HCT116 (cell line): ENCODE data around the gene RND3. TPM values are rescaled to one million over a fixed set of nuclear protein-coding genes. Genes with fewer than 3 reads are reported as not detected.

Experiments used
- ATAC-seq: fragments of 200-7000 bp; cut with Tn5 transposase; 2 replicates; pipeline ENCODE4 v1.9.1; 2020; ENCODE audit warnings: mild to moderate bottlenecking, moderate library complexity
- BruUV-seq: library from RNA; stranded (reverse); fragments of 400-500 nt; replicated peaks from 2 replicates; lab custom pipeline; 2021; lab: Mats Ljungman, UMichigan
- CTCF ChIA-PET: fragments of 300-600 bp; sonication (Branson Sonifier 250); formaldehyde crosslinking; loops from one replicate; lab custom pipeline; 2021; ENCODE audit warnings: antibody characterized with exemption; lab: Charles Lee
- POLR2A ChIA-PET: fragments of 300-600, 350-600 bp; sonication (Branson Sonifier 250); formaldehyde crosslinking; loops from one replicate; lab custom pipeline; 2021; ENCODE audit warnings: antibody characterized with exemption; lab: Charles Lee
- RAD21 ChIA-PET, 2 experiments: fragments of 300-600 bp; sonication (Branson Sonifier 250); formaldehyde crosslinking; loops; one replicate each; lab custom pipeline; 2023; ENCODE audit warnings: low total read pairs in 2 of 2; ENCODE audit not compliant: uncharacterized antibody in 2 of 2, unreplicated experiment in 2 of 2, low non-redundant PET in 1 of 2; lab: Charles Lee
- DNase-seq: peaks from one replicate; pipeline ENCODE4 v3.0.0-alpha.2; 2010; ENCODE audit warnings: low read depth, low spot score
- H2AFZ ChIP-seq: fragments of 200-600 bp; shearing (Covaris generic), sonication (generic); 2 replicates; pipeline ENCODE4 v1.6.1; 2017; ENCODE audit warnings: low read depth, mixed run types, mixed read lengths, antibody characterized with exemption, low read length; ENCODE audit not compliant: poor library complexity, severe bottlenecking
- H3K27ac ChIP-seq: 2 replicates; pipeline ENCODE4 v1.5.1; 2012; ENCODE audit warnings: low read depth, low read length
- H3K27me3 ChIP-seq: fragments of 200-600 bp; sonication (generic); 2 replicates; pipeline ENCODE4 v1.6.1; 2016; ENCODE audit warnings: mixed run types, low read length, mixed read lengths; ENCODE audit not compliant: insufficient read depth
- H3K36me3 ChIP-seq, 2 experiments: fragments of 200-500 bp in 1 of 2; fragments of 200-600 bp in 1 of 2; sonication (Bioruptor generic) in 1 of 2; sonication (generic) in 1 of 2; 2 replicates each; pipeline versions ENCODE4 v1.5.1 to v1.6.1; 2014 to 2016; ENCODE audit warnings: low read length in 2 of 2, inconsistent platforms in 1 of 2, mixed read lengths in 1 of 2, mixed run types in 1 of 2; ENCODE audit not compliant: insufficient read depth in 2 of 2, control insufficient read depth in 1 of 2
- H3K4me1 ChIP-seq, 2 experiments: fragments of 200-600 bp in 1 of 2; sonication (generic) in 1 of 2; 2 replicates each; pipeline versions ENCODE4 v1.5.1 to v1.6.1; 2012 to 2017; ENCODE audit warnings: low read length in 2 of 2, inconsistent platforms in 1 of 2, mild to moderate bottlenecking in 1 of 2, mixed read lengths in 1 of 2, mixed run types in 1 of 2, moderate library complexity in 1 of 2; ENCODE audit not compliant: insufficient read depth in 2 of 2, control insufficient read depth in 1 of 2
- H3K4me2 ChIP-seq: fragments of 200-600 bp; sonication (generic); 2 replicates; pipeline ENCODE4 v1.6.1; 2017; ENCODE audit warnings: mixed run types, low read length, mixed read lengths
- H3K4me3 ChIP-seq, 2 experiments: fragments of 200-600 bp in 1 of 2; sonication (generic) in 1 of 2; replicated peaks in 1 of 2; 2 replicates each; pipeline ENCODE4 v1.5.1; 2011 to 2016; ENCODE audit warnings: low read length in 2 of 2, control low read depth in 1 of 2, low read depth in 1 of 2, mild to moderate bottlenecking in 1 of 2, mixed read lengths in 1 of 2, mixed run types in 1 of 2
- H3K79me2 ChIP-seq: fragments of 200-600 bp; sonication (generic); 2 replicates; pipeline ENCODE4 v1.6.1; 2017; ENCODE audit warnings: mild to moderate bottlenecking, mixed run types, low read length, moderate library complexity, mixed read lengths; ENCODE audit not compliant: insufficient read depth
- H3K9ac ChIP-seq: fragments of 200-600 bp; sonication (generic); 2 replicates; pipeline ENCODE4 v1.6.1; 2016; ENCODE audit warnings: low read length, mixed read lengths
- H3K9me2 ChIP-seq: fragments of 200-600 bp; sonication (generic), shearing (Covaris generic); 2 replicates; pipeline ENCODE4 v1.6.1; 2017; ENCODE audit warnings: mixed run types, mild to moderate bottlenecking, moderate library complexity; ENCODE audit not compliant: insufficient read depth
- H3K9me3 ChIP-seq, 2 experiments: fragments of 200-500 bp in 1 of 2; fragments of 200-600 bp in 1 of 2; sonication (Bioruptor generic) in 1 of 2; sonication (generic) in 1 of 2; 2 replicates each; pipeline ENCODE4 v1.6.1; 2014 to 2017; ENCODE audit warnings: low read length in 2 of 2, mixed read lengths in 2 of 2, inconsistent platforms in 1 of 2, low read depth in 1 of 2, mild to moderate bottlenecking in 1 of 2, mixed run types in 1 of 2, moderate library complexity in 1 of 2; ENCODE audit not compliant: control insufficient read depth in 1 of 2, insufficient read depth in 1 of 2
- H4K20me1 ChIP-seq: fragments of 200-600 bp; sonication (generic), shearing (Covaris generic); 2 replicates; pipeline ENCODE4 v1.6.1; 2017; ENCODE audit warnings: mixed run types, mild to moderate bottlenecking, moderate library complexity; ENCODE audit not compliant: insufficient read depth
- ATF3 ChIP-seq: IDR thresholded peaks from 2 replicates; pipeline ENCODE4 v1.6.1; 2012
- CBX3 ChIP-seq: IDR thresholded peaks from 2 replicates; pipeline ENCODE4 v1.6.1; 2012; ENCODE audit warnings: low read depth
- EZH2 ChIP-seq: fragments of 200-600 bp; sonication (generic); IDR thresholded peaks from 2 replicates; pipeline ENCODE4 v1.6.1; 2017; ENCODE audit warnings: antibody characterized with exemption, mixed run types
- EZH2phosphoT487 ChIP-seq: fragments of 200-600 bp; IDR thresholded peaks from 2 replicates; pipeline ENCODE4 v1.6.1; 2018; ENCODE audit warnings: antibody characterized with exemption, borderline replicate concordance
- JUND ChIP-seq: IDR thresholded peaks from 2 replicates; pipeline ENCODE4 v1.6.1; 2012
- MAX ChIP-seq: IDR thresholded peaks from 2 replicates; pipeline ENCODE4 v1.6.1; 2012
- POLR2A ChIP-seq: IDR thresholded peaks from 2 replicates; pipeline ENCODE4 v1.7.0; 2011; ENCODE audit warnings: borderline replicate concordance; ENCODE audit not compliant: insufficient read depth, insufficient read length; ENCODE audit errors: extremely low read depth
- POLR2AphosphoS5 ChIP-seq: IDR thresholded peaks from 2 replicates; pipeline ENCODE4 v1.6.1; 2011; ENCODE audit warnings: mild to moderate bottlenecking, low read depth, low read length, moderate library complexity
- RAD21 ChIP-seq: IDR thresholded peaks from 2 replicates; pipeline ENCODE4 v1.6.1; 2012; ENCODE audit warnings: low read depth, mild to moderate bottlenecking
- REST ChIP-seq: IDR thresholded peaks from 2 replicates; pipeline ENCODE4 v1.6.1; 2012; ENCODE audit warnings: low read depth
- SP1 ChIP-seq: IDR thresholded peaks from 2 replicates; pipeline ENCODE4 v1.6.1; 2012; ENCODE audit warnings: low read depth
- TCF7L2 ChIP-seq: IDR thresholded peaks from 2 replicates; pipeline ENCODE4 v1.7.0; 2011; ENCODE audit warnings: borderline replicate concordance, inconsistent platforms; ENCODE audit not compliant: insufficient read depth, insufficient read length; ENCODE audit errors: extremely low read depth
- ZBTB33 ChIP-seq: IDR thresholded peaks from 2 replicates; pipeline ENCODE4 v1.6.1; 2011; ENCODE audit warnings: mild to moderate bottlenecking, low read length, moderate library complexity; ENCODE audit not compliant: insufficient replicate concordance; ENCODE audit errors: extremely low read depth
- intact Hi-C: fragments of 100-400 bp; cut with micrococcal nuclease; formaldehyde crosslinking; loops from 2 replicates; pipeline ENCODE4 v1.10.0; 2022
- total RNA-seq: library from RNA; stranded (reverse); gene quantifications from one replicate; pipeline ENCODE4 v1.2.1, GENCODE V29; 2021; ENCODE audit not compliant: unreplicated experiment

Gene RND3
- total RNA-seq, 1 experiment from 2014 or later, result 15.0 TPM

- TF ChIP-seq POLR2A, result no peak
- no peak for TF ChIP-seq RAD21
- TF ChIP-seq MAX, result no peak
- TF ChIP-seq ZBTB33, result no peak
- no peak for TF ChIP-seq TCF7L2
- TF ChIP-seq, all 23 proteins: peak for 0
- no peaks in the 10 kb centered on the region for H3K27me3 ChIP-seq
- peaks cover 3 to 8% of the 10 kb centered on the region in 2 experiments; a peak in 3 of 4 replicates for H3K4me1 ChIP-seq
- H4K20me1 ChIP-seq, result no peaks in the 10 kb centered on the region
- no peak overlapping the region for H3K27ac ChIP-seq
- H3K9me2 ChIP-seq, result no peaks in the 10 kb centered on the region
- CTCF ChIA-PET, result no interaction called here
- ATAC-seq (no peak), DNase-seq (no peak)
- intact Hi-C loops, result no loop called here
- no TSS peak for BruUV-seq
- no peaks in the 10 kb centered on the region for H3K9me3 ChIP-seq
- H3K4me3 ChIP-seq, result no peak overlapping the region
- no peaks in the 10 kb centered on the region for H3K79me2 ChIP-seq
- H3K36me3 ChIP-seq, result no peaks in the 10 kb centered on the region
- H3K9ac ChIP-seq, result no peak overlapping the region
- RAD21 ChIA-PET, result no interaction called here
- POLR2A ChIA-PET, result no interaction called here
- H2AFZ ChIP-seq, result no peak overlapping the region
- H3K4me2 ChIP-seq, result no peak overlapping the region
Observed at GRCh38 chr2:150445398-150445797, 42.1 kb downstream of the RND3 start.

GRCh38 chr2:150442484-150442883 is 45.0 kb downstream of the RND3 start:
- H3K4me2 ChIP-seq, result no peak overlapping the region
- RAD21 ChIA-PET, result no interaction called here
- no peaks in the 10 kb centered on the region for H3K36me3 ChIP-seq
- BruUV-seq, result no TSS peak
- H3K4me1 ChIP-seq, result no peaks in the 10 kb centered on the region
- H3K9me2 ChIP-seq, result no peaks in the 10 kb centered on the region
- no peaks in the 10 kb centered on the region for H3K9me3 ChIP-seq
- H4K20me1 ChIP-seq, result no peaks in the 10 kb centered on the region
- H3K27me3 ChIP-seq, result no peaks in the 10 kb centered on the region
- no peak overlapping the region for H3K4me3 ChIP-seq
- H3K79me2 ChIP-seq, result no peaks in the 10 kb centered on the region
- intact Hi-C loops, result no loop called here
- CTCF ChIA-PET, result interaction anchor here (0.6 kb wide), 1 partner anchor 162 kb away, joined by 3 read pairs; no protein-coding TSS in a partner anchor
- ATAC-seq (no peak), DNase-seq (no peak)
- H2AFZ ChIP-seq, result no peak overlapping the region
- H3K9ac ChIP-seq, result no peak overlapping the region
- POLR2A ChIA-PET, result no interaction called here
- H3K27ac ChIP-seq, result no peak overlapping the region
- TF ChIP-seq ATF3, result no peak
- no peak for TF ChIP-seq POLR2A
- no peak for TF ChIP-seq EZH2
- TF ChIP-seq REST, result no peak
- TF ChIP-seq POLR2AphosphoS5, result no peak
- TF ChIP-seq RAD21, result no peak
- TF ChIP-seq JUND, result no peak
- no peak for TF ChIP-seq SP1
- no peak for TF ChIP-seq EZH2phosphoT487
- TF ChIP-seq CBX3, result no peak
